Measurements from ENCODE around the gene CAST.
"Not testable (repeated sequence)": the region's sequence is repeated elsewhere in the genome, so short reads cannot be mapped to it uniquely, and the experiment has no call there.

Gene CAST, protein sequence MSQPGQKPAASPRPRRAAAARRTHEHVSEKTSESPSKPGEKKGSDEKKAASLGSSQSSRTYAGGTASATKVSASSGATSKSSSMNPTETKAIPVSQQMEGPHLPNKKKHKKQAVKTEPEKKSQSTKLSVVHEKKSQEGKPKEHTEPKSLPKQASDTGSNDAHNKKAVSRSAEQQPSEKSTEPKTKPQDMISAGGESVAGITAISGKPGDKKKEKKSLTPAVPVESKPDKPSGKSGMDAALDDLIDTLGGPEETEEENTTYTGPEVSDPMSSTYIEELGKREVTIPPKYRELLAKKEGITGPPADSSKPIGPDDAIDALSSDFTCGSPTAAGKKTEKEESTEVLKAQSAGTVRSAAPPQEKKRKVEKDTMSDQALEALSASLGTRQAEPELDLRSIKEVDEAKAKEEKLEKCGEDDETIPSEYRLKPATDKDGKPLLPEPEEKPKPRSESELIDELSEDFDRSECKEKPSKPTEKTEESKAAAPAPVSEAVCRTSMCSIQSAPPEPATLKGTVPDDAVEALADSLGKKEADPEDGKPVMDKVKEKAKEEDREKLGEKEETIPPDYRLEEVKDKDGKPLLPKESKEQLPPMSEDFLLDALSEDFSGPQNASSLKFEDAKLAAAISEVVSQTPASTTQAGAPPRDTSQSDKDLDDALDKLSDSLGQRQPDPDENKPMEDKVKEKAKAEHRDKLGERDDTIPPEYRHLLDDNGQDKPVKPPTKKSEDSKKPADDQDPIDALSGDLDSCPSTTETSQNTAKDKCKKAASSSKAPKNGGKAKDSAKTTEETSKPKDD

DNA sequence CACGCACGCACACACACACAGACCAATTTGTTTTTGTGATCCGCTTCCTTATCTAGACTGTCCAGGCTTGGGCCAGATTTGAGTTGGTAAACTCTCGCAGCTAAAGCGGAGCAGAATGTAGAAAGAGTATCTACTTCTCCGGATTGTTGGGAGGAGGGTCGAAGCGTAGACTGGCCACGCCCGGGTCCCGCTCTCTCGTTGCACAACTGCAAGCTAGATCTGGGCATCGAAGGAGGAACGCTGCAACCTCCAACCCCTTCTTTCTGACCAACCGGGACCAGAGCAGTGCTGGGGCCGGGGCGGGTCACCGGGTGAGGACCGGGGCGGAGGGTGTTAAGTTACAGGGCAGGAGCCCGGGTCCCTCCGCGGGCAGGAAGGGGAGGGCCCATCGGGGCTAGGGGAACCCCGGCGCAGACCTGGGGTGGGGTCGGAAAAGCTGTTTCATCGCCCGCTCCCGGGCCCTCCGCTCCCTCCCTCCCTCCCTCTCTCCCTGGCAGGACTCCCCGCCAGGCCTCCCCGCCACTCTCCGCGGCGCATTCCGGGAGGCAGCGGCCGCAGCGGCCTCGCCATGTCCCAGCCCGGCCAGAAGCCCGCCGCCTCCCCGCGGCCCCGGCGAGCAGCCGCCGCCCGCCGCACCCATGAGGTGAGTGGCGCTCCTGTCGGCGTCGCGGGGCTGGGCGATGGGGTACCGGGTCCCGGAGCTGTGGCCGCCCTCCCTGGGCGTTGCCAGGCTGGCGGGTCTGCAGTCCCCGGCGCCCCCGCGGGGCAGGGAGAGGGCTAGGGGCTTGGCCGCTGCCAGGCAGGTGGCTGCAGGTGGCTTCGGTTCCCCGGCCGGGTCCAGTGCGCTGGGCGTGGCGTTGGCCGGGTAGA lies at the start of gene CAST:
TSS of gene CAST (plus strand) at position 522 of the 870 bp plus-strand sequence. CDS start at position 569, 47 bp downstream.
- DNase-seq (ENCODE audit: low read depth in 2 of 2, low spot score in 1 of 2), result peak; percentile 42 to 71

DNA sequence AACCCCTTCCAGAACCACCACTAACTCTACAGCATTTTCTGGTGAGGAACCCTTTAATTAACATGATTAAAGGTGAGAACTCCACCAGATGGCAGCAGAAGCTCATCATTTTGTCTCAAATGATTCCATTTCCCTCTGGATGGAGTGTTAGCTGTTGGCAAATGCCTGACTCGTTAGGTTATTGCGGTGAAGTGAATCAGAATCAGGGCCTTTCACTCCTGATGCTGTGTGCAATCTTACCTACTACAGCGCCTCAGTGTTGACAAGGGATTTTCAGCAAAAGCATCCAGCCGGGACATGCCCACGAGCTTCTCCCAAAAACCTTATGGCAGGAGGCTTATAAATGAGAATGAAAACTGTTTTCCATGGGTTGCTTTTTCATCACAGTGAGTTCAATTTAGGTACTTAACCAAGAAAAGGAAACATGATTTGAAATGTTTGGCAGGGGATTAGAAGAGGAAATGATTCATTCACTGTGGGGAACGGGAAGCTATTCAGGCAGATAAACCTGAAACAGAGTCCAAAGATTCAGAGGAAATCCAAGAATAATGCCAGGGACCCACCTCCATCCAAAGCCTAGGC lies 48.0 kb upstream of the CAST start:
- DNase-seq (ENCODE audit: low read depth in 2 of 2, low spot score in 1 of 2), result peak in 1 of 2 donors; percentile 12

DNA sequence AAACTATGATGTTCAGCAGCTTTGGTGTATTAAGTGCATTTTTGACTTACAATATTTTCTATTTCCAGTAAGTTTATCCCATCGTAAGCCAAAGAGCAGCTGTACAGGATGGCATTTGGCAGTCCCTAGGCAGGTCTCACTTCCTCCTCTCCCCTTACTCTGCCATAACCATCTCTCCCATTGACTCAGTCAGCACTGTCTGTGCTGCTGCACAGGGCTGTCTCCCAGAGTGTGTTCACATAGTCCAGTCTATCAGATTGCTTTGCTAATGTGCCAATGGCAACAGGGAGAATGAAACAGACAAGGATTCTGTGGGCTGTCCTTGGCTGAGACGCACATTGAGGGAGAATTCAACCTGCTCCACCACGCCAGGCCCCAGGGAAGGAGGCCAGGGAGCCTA lies 47.0 kb upstream of the CAST start:
- no peak for DNase-seq (ENCODE audit: low read depth in 2 of 2, low spot score in 1 of 2)

DNA sequence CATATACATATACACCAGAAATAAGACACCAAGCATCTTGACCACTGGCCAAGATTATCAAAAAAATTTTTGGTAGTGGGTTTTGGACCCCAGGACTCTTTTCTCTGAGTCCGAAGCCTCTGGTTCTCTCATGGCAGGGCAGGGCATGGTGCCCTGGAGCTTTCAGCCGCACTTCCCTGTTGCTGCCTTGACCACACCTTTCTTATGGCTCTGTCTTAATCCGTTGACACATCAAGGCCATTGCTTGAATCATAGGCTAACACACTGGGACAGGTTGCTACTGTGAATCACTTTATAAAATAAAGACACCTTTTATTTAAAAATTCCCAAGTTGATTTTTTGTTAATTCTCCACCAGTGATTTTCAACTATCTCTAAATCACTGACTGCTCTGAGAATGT lies 45.4 kb upstream of the CAST start:
- no peak for DNase-seq (ENCODE audit: low read depth in 2 of 2, low spot score in 1 of 2)

DNA sequence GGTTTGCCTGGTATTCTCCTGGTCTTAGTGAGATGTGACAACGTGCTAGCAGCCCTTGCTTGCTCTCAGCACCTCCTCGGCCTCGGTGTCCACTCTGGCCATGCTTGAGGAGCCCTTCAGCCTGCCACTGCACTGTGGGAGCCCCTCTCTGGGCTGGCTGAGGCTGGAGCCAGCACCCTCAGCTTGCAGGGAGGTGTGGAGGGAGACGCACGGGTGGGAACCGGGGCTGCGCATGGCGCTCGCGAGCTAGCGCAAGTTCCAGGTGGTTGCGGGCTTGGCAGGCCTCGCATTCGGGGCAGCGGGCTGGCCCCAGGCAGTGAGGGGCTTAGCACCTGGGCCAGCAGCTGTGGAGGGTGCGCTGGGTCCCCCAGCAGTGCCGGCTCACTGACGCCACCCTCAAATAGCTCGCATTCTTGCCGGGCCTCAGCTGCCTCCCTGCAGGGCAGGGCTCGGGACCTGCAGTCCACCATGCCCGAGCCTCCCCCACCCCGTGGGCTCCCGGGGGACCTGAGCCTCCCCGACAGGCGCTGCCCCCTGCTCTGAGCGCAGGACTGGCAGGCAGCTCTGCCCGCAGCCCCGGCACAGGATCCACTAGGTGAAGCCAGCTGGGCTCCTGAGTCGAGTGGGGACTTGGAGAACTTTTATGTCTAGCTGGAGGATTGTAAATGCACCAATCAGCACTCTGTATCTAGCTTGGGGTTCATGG lies 43.7 kb upstream of the CAST start:
- DNase-seq (ENCODE audit: low read depth in 2 of 2, low spot score in 1 of 2), result not testable (repeated sequence)

DNA sequence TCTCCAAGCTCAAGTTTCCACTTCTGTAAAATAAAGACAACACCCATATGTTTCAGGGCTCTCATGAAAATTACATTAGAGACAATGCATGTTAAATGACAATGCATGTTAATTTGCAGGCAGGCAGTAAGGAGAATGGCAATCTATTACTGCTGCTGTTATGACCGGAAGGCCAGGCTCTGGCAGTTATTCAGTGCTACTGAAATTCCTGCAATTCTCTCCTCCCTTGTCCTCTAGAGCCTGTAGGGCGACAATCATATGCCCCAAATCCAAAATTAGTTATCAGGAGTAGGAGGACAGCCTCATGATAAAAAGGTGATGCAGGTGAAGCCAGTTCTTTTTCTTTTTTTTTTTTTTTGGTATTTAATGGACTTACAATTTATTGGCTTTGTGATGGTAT lies 42.2 kb upstream of the CAST start:
- no peak for DNase-seq (ENCODE audit: low read depth in 2 of 2, low spot score in 1 of 2)

DNA sequence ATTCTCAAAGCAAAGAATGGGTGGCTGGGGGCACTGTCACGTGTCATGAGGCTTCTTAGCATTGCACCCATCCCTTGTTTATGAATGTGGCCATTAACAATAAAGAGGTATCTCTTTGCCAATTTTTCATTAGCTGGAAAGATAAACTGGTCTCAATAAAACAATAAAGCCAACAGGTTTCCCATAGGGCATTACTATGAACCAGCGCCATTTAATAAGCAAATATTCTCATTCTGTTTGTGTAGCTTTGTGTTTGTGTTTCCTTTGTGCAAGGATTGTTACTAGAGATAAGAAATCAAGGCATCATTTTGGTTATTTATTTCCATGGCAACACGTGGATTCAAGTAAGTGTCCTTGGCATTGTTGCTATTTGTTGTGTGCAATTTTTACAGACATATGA lies 37.6 kb upstream of the CAST start:
- DNase-seq (ENCODE audit: low read depth in 2 of 2, low spot score in 1 of 2), result no peak

DNA sequence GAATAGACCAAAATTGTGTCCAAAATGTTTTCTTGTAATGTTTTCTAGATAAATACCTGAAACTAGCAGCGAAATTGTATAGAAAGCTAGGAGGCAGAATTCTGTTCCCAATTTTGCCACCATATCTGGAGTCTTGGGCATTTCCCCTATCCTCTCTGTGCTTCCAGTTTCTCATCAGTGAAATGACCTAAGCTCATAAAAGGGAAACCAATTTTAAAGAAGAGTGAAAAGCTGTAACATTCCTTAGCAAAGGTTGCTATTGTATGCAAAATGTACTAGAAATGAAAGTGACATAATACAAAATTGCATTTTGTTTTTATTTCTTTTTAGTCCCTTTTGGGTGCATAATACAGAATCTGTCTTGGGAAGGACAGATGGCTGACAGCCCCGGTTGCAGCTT lies 36.8 kb upstream of the CAST start:
- no peak for DNase-seq (ENCODE audit: low read depth in 2 of 2, low spot score in 1 of 2)

DNA sequence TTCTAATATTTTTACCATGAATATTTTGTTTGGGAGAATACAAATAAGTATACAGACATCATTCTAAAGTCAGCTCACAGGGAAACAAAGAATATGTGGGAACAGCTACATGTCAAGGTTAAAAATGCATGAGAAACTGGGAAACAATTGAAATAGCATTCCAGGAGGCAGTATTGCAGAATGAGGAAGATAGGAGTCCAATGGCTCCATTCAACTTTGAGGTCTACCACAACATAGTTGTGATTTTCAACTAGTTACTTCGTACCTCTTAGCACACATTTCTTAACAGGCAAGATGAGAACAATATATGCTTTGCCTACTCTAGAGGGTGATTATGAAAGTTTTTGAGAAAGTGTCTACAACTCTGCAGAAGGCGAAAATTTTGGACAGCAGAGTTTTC lies 35.2 kb upstream of the CAST start:
- DNase-seq (ENCODE audit: low read depth in 2 of 2, low spot score in 1 of 2), result no peak

DNA sequence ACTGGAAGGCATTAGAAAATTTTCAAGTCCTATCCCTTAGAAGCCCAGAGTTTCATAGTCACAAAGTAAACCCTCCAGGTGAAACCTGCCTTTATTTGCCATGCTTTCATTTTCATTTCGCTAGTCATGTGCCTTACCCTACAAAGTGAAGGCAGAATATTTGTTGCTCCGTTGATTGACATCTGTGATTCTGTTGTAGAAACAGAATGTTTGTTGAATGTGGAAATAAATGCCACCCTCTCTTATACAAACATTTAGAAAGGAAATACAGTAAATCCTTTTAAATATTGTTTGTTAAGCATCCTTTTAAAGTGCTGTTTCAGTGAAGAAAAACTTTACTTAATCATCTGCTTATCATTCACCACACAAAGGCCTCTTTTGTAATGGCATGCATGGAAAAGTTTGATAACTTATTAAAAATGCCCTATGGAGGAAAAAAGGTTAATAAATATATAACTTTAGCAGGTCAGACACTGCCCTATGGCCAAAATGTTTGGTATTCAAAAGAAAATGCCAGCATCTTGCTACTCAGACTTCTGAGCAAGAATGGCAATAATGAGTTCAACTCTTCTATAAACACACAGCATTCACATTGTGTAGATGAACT lies 34.3 kb upstream of the CAST start:
- DNase-seq (ENCODE audit: low read depth in 2 of 2, low spot score in 1 of 2), result no peak

DNA sequence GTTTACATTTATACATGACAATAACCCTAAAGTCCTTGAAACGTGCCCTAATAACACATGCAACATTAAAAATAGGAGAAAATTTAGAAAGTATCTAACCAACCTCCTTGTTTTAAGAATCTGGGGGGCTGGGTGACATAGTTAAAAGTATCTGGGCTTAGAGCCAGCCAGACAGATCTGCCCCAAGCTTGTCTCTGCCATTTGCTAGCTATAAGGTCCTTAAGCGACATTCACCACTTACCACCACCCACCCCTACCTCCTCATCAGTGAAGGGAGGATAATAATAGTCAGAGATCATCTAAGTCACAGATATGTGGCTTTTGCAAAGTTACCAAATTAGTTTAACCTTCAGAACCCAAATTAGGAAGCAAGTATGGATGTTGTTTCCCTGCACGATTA lies 33.8 kb upstream of the CAST start:
- DNase-seq (ENCODE audit: low read depth in 2 of 2, low spot score in 1 of 2), result no peak

DNA sequence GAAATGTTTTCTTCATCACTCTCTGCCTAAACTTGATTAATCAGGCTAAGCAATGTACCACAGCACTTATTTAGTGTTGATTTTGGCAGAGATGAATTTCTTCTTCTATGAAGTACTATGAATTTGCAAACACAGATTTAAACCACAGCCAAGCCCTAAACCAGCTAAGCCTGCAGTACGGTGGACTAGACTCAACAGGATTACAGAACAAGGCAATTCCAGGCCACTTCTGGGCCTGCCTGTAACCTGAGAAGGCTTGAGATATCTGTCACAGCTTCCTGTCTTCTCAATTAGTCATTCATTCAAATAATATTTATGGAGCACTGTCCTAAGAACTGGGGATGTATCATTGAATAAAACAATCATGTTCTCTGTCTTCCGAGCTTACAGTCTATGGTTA lies 32.4 kb upstream of the CAST start:
- no peak for DNase-seq (ENCODE audit: low read depth in 2 of 2, low spot score in 1 of 2)

DNA sequence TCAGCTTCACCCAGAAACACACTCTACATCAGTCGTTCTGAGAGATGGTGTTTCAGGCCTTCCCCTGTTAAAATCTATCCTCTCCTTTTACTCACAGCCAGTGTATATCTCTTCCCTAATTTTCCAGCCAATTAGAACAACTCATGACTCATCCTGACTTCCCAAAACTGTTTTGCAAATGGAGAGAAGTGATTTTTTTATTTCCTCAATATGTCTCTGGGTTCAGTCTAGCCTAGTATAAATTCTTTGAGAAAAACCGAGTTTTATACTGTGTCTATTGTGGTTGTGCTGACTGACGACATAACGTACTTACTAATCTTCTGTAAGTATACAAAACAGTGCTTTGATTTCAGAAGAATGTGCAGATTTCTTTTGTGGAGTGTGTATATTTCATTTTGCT lies 28.4 kb upstream of the CAST start:
- no peak for DNase-seq (ENCODE audit: low read depth in 2 of 2, low spot score in 1 of 2)

DNA sequence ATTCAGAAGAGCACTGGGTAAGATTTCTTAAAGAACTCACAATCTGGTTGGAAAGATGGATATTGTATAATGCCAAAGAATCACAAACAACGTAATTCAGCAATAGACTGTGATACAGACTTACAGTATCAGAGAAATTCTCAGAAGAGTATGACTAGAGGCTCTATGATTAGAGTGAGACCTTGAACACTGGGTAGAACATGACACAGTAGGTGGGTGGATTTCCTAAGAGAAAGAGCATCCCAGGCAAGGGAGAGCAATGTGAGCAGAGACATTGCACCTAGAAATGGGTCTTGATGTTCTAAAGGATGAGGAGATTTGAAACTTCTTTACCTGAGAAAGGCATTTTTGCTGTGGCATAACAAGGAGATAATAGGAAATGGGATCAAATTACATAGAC lies 27.3 kb upstream of the CAST start:
- DNase-seq (ENCODE audit: low read depth in 2 of 2, low spot score in 1 of 2), result no peak

DNA sequence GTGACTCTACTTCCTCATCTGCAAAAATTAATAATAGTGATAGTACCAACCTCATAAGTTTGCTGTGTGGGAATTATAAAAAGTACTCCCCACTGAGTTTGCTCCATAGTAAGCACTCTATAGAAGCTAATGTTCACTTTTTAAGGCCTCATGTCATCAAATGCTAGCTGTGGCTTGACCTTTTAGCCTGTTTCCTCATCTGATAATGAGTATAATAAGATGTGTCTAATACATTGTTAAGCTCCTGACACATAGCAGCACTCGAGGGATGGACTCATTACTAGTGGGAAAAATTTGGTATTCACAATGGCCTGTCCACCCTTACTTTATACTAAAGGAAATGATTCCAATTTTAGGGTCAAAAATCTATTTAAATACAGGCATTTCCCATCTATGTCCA lies 26.1 kb upstream of the CAST start:
- no peak for DNase-seq (ENCODE audit: low read depth in 2 of 2, low spot score in 1 of 2)

DNA sequence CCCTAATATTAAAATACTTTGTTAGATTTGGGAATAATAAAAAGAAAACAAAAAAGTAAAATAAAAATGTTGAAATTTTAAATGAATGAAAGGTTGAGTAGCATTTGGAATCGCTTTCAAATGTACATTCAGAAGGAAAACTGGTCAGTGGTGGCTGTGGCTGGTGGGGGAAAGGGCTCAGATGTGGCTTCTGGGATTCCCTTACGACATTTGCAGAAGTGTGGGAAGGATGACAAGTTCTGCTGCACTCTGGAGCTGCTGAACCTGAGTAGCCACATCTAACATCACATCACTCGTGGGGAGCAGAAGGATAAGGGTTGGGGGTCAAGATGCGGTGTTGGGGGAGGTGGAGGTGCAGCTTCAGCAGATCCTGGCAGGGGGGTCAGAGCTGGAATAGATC lies 25.6 kb upstream of the CAST start:
- DNase-seq (ENCODE audit: low read depth in 2 of 2, low spot score in 1 of 2), result no peak

DNA sequence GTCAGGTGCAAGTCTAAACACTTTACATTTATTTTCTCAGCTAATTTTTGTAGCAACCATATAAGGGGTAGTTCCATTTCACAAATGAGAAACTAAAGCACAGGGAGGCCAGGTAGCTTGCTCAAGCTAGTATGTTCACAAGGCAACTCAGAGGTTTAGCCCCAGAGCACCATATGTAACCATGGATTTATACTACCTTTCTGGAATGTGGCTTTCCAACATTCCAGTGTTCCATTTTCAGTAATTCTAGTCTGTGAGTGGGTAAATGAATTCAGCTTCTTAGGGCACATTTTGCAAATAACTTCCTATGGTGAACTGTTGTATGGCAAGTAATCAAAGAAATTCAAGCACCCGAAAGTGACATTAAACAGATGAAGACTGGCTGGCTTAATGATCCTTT lies 25.0 kb upstream of the CAST start:
- no peak for DNase-seq (ENCODE audit: low read depth in 2 of 2, low spot score in 1 of 2)

DNA sequence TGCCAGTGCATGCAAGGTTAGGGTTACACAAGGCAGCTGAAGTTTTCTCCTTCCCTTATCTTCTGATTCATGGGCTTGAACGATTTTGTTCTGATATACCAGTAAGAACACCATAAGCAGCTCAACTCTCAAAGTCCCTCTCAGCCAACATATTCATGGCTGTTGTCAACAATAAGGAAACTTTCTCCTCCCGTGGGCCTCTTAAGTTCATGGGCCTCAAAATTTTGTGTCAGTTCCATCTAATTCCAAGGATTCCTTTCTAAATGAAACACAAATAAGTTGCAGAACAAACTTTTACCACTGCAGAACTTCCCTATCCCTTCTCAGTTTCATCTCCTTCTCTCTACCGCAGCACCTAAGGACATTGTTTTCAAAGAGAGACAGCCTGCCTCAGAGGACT lies 23.6 kb upstream of the CAST start:
- DNase-seq (ENCODE audit: low read depth in 2 of 2, low spot score in 1 of 2), result no peak

DNA sequence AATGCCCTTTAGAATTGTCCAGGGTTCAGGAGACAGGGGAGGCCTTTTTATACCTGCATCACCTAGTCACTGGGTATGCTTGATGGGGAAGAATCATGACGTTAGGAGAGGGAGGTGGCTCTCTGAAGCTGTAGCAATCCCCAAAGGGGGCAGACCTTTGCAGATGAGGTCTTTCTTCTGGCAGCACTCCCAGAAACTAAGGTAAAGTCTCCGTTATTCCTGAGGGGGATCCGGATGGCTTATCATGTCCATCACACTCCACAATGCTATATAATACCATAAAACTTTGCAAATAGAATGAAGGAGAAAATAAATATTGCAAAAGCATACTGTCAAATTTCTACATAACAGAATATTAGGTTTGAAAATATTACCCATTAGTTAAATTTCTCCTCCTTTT lies 21.5 kb upstream of the CAST start:
- no peak for DNase-seq (ENCODE audit: low read depth in 2 of 2, low spot score in 1 of 2)
